ENCODE measurements around the gene ISCU.
A peak's percentile ranks its signal among the peaks of the same experiment; 100 is the strongest.
"Not testable (repeated sequence)": the region's sequence is repeated elsewhere in the genome, so short reads cannot be mapped to it uniquely, and the experiment has no call there.

ISCU gene

DNA sequence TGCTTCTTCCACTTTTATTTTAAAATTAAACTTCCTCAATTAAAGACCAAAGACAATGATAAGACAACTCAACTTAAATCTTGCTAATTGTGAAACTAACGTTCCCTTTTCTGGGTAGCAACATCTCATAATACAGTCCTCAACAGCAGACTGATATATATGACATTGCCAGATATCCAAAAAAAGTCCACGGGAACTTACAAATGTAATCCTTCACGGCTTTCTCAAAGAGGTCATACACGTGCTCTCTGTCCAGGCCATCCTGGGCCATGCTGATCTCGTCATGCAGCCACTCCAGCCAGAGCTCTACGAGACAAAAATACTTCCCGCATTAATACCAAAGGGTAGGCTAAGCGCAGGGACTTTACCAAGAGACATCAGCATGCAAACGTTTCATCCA, 14.7 kb upstream of the ISCU start:
- FAIRE-seq: no peak

DNA sequence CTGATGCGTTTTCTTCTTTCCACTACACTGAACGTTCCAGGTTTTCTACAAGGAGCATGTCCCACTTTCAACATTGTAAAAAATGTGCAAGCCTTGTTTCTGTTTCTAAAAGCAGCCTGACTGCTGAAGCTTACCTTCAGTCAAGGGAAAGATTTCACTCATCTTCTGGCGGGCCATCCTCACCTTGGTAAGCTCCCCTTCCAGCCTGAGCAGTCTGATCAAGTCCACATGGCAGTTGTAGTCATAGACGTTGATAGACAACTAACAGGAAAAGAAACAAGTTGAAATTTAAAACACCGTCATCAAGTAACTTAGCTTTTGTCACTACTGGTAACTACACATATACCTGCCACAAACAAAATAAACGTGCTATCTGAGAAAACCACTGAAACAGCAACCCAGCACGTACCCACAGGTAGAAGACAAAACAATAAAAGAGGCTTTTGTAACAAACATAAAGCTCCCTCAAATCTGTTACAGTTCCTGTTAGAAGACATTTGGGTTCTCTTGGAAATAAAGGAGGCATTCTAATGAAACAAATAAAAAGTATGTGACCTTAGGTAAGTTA, 13.4 kb upstream of the ISCU start:
- no peak for FAIRE-seq

DNA sequence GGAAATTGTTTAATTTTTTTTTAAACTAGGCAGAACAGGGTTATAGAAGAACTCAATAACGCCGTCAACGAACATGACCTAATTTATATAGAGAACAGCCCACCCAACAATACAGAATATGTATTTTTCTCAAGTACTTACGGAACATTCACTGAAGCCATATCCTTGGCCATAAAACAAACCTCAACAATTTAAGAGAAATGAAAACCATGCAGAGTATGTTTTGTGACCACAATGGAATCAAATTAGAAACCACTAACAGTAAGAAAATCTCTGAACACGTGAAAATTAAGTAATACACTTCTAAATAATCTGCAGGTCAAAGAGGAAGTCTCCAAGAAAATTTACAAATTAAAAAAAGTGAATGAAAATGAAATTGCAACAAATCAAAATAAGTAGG, 10.9 kb upstream of the ISCU start:
- FAIRE-seq: no peak

DNA sequence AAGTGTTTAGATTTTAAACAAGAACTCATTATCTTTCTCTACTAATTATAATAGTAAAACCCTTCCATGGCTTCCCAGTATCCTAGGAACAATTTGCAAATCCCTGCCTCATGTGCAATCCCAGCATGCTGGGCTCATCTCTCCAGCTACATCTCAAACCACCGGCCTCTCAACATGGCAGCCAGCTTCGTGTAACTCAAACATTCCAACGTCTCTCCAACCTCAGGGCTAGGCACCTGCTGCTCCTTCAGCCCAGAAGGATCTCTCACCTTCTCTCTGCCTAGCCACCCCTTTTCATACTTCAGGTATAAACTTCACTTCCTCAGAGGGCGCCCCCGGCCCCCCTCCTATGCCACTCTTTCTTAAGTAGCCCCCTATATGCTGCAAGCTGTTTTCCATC, 8.6 kb upstream of the ISCU start:
- no peak for FAIRE-seq

DNA sequence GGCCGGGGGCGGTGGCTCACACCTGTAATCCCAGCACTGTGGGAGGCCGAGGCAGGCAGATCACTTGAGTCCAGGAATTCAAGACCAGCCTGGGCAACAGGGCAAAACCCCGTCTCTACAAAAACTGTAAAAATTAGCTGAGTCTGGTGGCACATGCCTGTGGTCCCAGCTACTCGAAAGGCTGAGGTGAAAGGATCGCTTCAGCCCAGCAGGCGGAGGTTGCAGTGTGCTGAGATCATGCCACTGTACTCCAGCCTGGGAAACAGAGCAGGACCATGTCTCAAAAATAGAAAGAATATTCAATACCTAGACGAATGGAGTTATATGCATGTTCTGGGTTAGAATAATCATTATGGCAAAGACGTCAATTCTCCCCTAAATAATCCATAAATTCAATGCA, 7.0 kb upstream of the ISCU start:
- FAIRE-seq: not testable (repeated sequence)

DNA sequence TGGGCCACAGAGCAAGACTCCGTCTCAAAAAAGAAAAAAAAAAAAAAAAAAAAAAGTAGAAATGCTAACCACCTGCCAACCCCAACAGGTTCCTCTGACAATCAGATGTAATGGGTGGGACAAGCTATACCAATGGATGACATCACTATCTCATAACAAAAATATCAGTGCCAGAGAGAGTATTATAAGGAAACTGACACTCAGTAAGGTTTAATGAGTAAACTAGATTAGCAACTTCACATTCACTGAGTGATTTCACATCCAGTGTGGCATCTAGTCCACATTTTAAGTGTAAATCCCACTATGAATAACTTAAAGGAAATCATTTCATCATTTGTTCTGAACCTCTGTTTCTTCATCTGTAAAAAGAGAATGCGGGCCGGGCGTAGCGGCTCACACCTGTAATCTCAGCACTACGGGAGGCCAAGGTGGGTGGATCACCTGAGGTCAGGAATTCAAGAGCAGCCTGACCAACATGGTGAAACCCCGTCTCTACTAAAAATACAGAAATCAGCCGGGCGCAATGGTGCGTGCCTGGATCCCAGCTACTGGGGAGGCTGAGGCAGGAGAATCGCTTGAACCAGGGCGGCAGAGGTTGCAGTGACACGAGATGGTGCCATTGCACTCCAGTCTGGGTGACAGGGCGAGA, 3.3 kb upstream of the ISCU start:
- no peak for FAIRE-seq

DNA sequence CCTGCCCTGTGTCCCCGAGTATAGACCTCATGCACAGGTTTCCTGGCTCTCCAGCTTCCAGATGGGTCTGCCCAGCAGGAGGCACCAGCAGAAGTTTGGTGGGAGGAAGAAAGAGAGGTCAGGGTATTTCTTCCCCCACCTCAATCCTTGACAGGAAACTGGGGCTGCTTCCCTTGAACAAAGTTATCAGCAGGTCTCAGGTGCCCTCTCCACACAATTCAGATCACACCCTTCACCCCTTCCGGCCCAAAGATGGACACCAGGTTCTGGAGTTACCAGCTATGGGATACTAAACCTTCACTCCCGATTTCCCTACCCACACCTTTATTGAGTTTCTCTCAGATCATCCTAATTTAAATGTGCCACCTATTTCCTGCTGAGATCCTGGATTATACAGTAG, 2.6 kb upstream of the ISCU start:
- no peak for FAIRE-seq

DNA sequence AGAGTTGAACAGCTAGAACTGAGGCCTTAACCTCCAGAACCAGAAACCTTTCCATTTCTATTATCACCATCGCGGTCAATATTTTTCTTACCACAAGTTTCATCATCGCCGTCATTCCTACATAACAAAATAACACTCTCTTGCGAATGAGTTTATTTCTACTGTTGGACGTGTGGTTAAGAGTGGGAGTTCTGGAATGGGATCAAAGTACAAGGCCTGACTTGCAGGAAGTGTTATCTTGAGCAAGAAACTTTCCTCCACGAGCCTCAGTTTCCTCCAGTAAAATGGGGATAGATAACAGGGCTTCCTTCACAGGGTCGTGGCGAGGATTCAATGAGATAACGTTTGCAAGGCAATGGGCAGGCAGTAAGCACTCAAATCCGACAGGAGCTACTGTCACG, 2.1 kb upstream of the ISCU start:
- no peak for FAIRE-seq

DNA sequence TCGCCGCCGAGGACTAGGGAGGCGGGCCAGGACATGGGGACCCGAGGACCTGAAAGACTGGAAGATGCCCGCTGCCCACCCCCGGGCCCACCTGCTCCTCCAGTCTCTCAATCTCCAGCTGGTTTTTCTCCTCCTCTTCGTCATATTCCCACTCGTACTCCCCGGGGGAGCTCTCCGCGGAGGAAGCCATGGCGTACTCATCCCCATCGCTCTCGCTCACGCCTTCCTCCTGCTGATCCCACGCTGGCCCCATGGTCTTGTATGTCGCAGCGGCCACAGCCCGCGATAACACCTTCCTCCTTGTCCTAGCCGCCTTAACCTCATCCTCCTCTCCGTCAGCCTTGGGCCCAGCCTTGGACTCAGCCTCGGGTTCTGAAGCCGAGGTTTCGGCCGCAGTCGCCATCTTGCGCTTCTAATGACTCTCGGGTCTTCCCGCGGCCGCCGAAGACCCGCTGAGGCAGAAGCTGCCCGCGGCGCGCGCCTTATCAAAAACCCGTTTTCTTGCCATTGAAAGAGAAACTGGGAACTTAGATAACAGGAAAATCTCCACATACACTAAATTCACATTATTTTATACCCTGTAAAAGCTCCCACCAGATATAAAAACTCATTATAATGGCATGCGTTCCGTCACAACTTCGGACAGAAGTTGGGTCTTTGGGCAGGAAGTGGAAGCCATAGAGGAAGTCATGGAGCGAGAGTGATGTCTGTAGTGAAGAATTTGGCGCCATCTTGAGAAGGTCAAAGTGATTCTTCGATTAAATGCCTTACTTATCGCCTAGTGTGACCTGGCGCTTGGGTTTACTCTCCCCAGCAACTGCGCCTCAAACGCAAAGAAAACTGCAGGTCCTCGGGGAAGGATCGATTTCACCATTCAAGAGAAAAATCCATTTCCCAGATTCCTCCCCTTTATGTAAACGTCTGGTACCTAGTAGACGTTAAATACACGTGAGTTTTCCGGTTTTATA, 1.4 kb upstream of the ISCU start, which contains the start of gene SART3:
Gene SART3 (minus strand): TSS at position 422 of the 968 bp plus-strand sequence. CDS start 19 bp downstream, at position 403.
- peak; percentile 89 for FAIRE-seq

DNA sequence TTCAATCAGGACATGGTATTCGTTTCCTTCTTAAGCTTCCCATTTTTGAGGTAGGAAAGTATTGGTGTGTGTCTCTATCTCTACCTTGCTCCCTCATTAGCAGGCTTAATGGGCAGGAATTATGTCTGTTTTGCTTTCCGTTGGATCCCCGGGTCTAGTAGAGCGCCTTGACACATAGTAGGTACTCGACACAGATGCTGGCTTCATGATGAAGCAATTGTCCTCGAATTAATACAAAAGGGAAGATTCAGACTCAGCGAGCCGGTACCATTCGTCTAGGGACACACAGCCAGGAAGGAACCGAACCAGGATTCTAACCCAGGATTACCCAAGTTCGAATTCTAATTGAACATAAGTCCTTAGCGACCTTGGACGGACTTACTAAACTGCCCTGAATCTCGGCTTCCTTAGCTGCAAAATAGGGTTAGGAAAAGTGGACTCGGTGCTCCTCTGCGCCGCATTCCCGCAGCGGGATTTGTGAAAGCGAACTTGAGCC, 496 bp upstream of the ISCU start:
- FAIRE-seq: no peak

DNA sequence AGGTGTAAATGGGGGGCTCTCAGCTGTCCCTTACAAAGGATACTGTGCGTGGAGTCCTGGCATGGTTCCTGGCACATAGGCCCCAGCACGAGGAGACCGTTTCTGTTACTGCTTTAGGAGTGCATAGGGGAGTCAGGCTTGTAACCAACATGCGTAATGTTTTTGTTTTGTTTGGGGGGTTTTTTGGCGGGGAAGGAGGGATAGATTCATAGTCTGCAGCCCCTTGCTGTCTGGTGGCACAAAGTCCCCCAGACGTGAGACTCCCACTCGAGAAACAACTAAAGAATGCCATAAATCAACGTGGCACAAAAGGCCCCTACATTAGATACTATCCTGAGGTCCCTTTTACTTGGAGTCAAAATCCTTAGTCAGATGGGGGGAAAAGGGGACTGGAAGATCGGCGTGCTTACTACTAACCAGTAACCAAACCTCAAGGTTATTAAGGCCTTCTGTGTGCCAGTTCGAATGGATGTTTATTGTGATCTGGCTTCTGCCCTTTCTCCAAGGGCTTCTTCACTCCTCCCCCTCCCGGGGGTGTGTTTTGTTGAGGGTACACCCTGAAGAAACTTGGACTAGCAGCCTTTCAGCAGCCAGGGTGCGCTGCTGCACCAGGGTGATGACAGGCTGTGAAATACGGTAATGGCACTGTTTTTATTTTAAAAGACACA, 874 bp downstream of the ISCU start:
- no peak for FAIRE-seq

DNA sequence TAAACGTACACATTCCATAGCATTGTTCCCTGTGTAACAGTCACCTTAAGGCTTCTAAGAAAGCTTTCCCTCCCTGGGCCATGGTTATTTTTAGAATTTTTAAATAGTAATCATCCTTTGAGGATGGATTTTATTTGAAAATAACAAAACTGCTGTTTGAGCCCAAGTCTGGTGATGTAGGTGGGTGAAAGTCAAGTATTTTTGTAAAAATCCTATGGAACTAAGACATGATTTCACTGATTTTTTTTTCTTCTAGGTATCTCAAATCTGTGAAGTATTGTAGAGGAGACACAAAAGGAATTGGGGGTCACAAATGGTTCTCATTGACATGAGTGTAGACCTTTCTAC, 1.4 kb downstream of the ISCU start:
- no peak for FAIRE-seq

DNA sequence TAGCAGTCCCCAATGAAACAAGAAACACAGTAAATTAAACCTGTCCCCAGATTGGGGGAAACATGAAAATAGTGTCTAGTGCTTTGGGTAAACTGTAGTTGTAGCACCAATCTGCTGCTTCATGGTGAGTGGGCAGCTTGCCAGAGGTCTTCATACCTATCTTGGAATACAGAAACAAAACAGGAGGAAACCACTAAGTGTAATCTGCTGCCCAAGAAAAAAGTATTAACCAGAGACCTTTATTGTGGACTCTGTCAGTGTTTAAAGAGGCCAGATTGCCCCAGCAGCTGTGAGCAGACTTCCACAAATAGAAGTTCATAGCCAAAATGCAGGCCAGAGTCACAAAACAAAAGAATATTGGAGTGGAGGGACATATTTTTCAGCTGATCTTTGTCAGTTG, 2.3 kb downstream of the ISCU start:
- FAIRE-seq: no peak

DNA sequence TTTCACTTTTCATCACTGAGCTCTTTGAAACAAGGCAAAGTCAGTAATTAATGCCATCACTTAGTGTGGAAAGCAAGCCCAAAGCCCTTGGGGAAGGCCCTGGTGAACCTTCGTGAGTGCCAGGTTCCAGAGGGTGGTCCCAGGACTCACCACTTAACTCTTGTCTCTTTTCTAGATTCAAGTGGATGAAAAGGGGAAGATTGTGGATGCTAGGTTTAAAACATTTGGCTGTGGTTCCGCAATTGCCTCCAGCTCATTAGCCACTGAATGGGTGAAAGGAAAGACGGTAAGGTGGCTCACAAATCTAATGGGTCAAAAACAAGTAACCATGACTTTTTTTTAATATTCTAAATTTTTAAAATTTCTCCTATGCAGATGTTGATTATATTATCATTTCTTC, 2.8 kb downstream of the ISCU start:
- no peak for FAIRE-seq

DNA sequence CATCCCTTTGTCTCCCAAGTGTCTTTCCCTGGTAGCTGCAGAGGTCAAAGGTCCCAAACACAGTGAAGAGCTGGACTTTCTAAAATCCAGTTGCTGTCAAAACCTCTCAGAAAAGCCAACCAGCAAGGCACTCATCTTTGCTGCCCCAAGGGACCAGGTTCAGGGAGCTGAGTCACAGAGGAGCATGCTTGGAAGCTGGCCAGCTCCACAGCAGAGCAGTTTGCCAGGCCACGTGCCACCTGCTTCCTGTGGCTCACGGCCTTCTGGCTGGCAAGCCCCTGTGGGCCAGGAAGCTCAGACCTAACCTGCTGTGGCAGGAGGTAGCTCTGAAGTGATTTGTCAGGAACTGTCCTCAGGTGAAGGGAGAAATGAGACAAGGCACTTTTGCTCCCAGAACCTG, 3.6 kb downstream of the ISCU start:
- FAIRE-seq: no peak

DNA sequence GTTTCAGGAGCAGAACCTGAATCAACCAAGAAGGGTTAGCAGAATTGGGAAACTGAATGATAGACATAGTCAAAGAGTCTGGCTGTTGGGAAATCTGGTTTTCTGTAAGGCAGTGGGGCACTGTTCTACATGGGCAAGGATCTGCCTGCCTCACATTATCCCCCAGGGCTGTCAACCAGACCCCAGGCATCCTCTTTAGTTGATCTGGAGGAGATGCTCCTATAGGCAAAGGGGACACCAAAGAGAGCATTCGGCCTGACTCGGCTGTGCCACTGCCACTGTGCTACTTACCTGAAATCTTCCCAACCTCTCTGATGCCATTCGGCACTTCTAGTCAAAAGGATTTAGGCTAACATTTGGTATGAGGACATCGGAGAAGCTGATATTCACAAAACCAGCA, 4.1 kb downstream of the ISCU start:
- FAIRE-seq: no peak

DNA sequence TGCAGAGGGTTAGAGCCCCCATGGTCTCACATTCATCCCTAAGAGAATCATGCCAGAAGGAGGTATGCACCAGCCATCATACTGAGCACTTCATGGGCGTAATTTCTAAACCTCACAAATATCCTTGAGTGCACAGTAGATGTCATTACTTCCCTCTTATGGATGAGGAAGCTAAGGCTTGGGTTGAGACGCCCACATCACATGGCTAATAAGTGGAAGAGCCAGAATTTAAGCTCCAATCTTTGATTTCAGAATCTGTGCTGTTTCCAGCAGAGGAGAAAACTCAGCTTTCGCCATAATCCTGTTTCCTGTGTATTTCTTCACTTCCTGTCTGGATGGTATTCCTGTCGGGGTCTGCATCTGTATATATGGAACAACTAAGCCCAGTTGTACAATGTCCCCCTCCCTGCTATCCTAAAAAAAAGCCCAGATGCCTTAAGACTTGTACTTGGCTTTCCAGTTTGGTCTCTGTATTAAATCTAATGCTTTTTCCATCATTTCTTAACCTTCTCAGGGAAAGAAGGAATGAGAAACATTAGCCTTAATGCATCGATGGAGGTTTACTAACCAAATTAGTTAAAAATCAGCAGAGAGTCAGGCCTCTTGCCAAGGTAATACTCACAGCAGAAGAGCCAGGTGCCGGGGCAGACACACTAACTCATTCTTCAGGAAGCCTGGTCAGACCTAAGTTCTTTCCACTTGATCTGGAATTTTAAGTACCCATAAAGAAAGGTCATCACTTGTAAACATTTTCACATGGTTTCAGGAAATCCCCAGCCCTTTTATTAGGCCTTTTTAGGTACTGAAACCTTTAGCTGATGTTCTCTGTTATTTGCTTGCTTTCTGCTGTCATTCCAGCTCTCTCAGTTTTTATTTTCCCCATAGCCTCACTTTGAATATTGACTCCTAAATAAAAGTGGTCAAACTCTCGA, 5.3 kb downstream of the ISCU start:
- no peak for FAIRE-seq

DNA sequence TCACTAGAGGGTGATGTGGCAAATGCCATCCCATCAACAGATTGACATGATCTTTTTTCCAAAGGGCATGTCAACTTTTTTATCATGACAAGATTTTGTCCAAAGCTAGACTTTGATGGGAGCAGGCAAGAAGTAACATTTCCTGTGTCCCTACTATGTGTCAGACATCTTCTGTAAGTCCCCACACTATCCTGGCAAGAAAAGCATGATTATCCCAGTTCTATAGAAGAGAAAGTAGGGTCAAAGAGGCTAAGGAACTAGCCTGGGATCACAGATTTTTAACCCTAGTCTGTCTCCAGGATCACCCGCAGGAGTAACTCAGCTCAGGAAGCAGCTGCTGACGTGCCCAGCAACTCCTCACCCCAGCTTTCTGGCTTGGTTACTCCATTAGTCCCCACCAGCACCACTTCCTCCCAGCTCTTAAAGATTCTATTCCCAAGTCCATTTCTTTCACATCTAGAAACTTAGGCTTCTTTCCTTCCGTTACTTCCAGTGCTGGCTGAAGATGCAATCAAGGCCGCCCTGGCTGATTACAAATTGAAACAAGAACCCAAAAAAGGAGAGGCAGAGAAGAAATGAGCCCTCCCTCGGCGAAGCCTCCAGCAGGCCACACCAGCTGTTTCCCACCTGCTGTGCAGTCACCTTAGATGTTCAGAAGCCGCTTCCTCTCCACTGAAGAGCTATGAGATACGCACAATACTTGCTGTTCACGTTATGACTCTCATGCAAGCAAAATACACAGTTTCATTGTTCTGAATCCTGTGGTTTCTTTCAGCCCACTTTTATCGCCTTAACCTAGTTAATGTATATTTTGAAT, 6.2 kb downstream of the ISCU start:
- FAIRE-seq: no peak

DNA sequence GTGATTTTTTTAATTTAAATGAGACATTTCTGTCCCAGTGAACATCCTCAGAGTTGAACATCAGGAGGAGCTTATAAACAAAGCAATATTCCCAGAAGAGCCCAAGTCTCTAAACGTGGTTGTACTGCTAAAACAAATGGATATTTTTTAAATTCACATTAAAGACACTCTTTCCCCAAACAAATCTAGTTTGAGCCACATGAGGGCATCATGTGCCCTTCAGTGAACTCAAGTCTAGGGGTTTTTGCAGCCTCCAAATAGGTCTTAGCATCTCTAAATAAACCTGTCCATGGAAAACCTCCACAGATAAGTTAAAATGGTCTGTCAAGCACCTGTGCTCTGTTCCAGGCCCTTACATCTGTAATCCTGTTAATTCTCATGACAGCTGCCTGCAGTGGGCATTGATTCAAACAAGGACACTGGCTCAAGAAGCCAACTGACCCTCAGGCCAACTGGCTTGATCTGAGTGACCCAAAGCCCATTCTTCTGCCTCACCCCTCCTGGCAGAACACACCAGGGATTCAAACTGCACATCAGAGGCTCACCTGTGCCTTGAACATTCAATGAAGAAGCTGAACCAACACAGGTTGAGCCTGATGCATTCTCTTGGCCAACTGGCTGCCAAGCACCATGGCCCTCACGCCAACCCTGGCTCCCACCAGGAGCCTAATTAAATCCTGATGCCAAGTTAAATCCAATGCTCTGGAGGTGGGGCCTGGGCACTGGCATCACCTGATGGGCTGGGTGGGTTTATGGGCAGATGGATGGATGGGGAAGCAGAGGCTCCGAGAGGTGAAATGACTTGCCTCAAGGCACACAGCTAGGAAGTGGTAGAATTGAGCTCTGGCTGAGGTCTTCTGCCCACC, 8.6 kb downstream of the ISCU start:
- FAIRE-seq: no peak

DNA sequence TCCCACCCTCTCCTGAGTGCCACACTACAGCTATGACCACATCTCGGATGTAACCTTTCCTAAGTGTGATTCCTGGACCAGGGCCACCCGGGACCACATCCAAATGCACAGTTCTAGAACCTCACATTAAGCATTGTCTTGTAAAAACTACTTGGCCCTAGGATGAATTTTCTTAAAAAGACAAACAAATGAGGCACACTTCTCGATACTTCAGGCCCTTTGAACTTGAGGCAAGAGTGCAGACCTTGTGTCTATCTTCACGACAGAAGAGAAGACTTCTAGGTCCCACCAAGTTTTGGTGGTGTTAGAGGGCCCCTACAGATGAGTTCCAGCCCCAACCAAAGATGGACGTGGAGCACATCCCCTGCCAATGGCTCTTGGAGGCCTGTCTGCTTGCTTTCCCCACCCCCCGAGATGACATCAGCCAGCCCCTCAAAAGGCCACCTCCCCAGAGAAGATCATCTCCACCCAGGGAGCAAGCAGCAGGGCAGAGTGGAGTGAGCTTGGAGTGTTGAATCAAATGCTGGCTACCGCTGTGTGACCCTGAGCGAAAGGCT, 9.3 kb downstream of the ISCU start:
- no peak for FAIRE-seq

Data from islet of Langerhans (tissue), 1 donor.